GM12878 (cell line): Measurements from ENCODE around the gene ZNF768. TPM values are rescaled to one million over a fixed set of nuclear protein-coding genes. Genes with fewer than 3 reads are reported as not detected.

ENCODE experiments used
- CEBPB ChIP-seq, 2 experiments: fragments of 150-350 bp in 1 of 2; IDR thresholded peaks; 2 replicates each; pipeline ENCODE4 v1.6.1; 2012 to 2014; ENCODE audit warnings: low read depth in 2 of 2, low read length in 2 of 2, borderline replicate concordance in 1 of 2, inconsistent platforms in 1 of 2
- FOXK2 ChIP-seq: fragments of 450-650 bp; IDR thresholded peaks from 2 replicates; pipeline ENCODE4 v1.6.1; 2017; ENCODE audit warnings: mild to moderate bottlenecking, moderate library complexity
- HCFC1 ChIP-seq: fragments of 150-350 bp; IDR thresholded peaks from 2 replicates; pipeline ENCODE4 v1.6.1; 2014; ENCODE audit warnings: low read length
- HDGF ChIP-seq: fragments of 450-650 bp; IDR thresholded peaks from 2 replicates; pipeline ENCODE4 v1.6.1; 2016; ENCODE audit warnings: antibody characterized with exemption
- HSF1 ChIP-seq: fragments of 150-350 bp; IDR thresholded peaks from 2 replicates; pipeline ENCODE4 v1.6.1; 2014; ENCODE audit warnings: mild to moderate bottlenecking, low read depth, low read length
- IRF3 ChIP-seq: fragments of 450-650 bp; IDR thresholded peaks from 2 replicates; pipeline ENCODE4 v1.6.1; 2014; ENCODE audit warnings: mild to moderate bottlenecking
- JUNB ChIP-seq: IDR thresholded peaks from 2 replicates; pipeline ENCODE4 v1.6.1; 2016; ENCODE audit warnings: antibody characterized with exemption, mild to moderate bottlenecking
- LARP7 ChIP-seq: fragments of 450-650 bp; IDR thresholded peaks from 2 replicates; pipeline ENCODE4 v1.6.1; 2017; ENCODE audit warnings: mild to moderate bottlenecking
- MEF2A ChIP-seq: IDR thresholded peaks from 2 replicates; pipeline ENCODE4 v1.6.1; 2011; ENCODE audit warnings: low read depth, mild to moderate bottlenecking, low read length, moderate library complexity; ENCODE audit not compliant: insufficient read depth
- MEF2B ChIP-seq: fragments of 450-650 bp; IDR thresholded peaks from 2 replicates; pipeline ENCODE4 v1.6.1; 2018; ENCODE audit warnings: mild to moderate bottlenecking, moderate library complexity; ENCODE audit not compliant: partially characterized antibody, poor library complexity, severe bottlenecking
- MLLT1 ChIP-seq: fragments of 450-650 bp; IDR thresholded peaks from 2 replicates; pipeline ENCODE4 v1.6.1; 2016; ENCODE audit warnings: mild to moderate bottlenecking
- MTA3 ChIP-seq: IDR thresholded peaks from 2 replicates; pipeline ENCODE4 v1.6.1; 2012; ENCODE audit warnings: low read length, inconsistent platforms, borderline replicate concordance
- PAX8 ChIP-seq: fragments of 450-650 bp; IDR thresholded peaks from 2 replicates; pipeline ENCODE4 v1.6.1; 2017; ENCODE audit warnings: mild to moderate bottlenecking, moderate library complexity
- POLR2AphosphoS5 ChIP-seq: IDR thresholded peaks from 2 replicates; pipeline ENCODE4 v1.6.1; 2011; ENCODE audit warnings: mild to moderate bottlenecking, low read length, inconsistent platforms
- RB1 ChIP-seq: fragments of 450-650 bp; formaldehyde crosslinking; IDR thresholded peaks from 2 replicates; pipeline ENCODE4 v1.6.1; 2017; ENCODE audit warnings: mild to moderate bottlenecking, borderline replicate concordance
- RUNX3 ChIP-seq: IDR thresholded peaks from 2 replicates; pipeline ENCODE4 v1.6.1; 2012; ENCODE audit warnings: low read length, inconsistent platforms
- SRF ChIP-seq, 2 experiments: IDR thresholded peaks; 2 replicates each; pipeline ENCODE4 v1.6.1; 2011; ENCODE audit warnings: low read depth in 2 of 2, low read length in 2 of 2, mild to moderate bottlenecking in 1 of 2, moderate library complexity in 1 of 2
- ZBED1 ChIP-seq: IDR thresholded peaks from 2 replicates; pipeline ENCODE4 v1.6.1; 2016; ENCODE audit warnings: borderline replicate concordance
- ZNF622 ChIP-seq: fragments of 450-650 bp; IDR thresholded peaks from 2 replicates; pipeline ENCODE4 v1.6.1; 2017; ENCODE audit warnings: mild to moderate bottlenecking, inconsistent platforms
- ZZZ3 ChIP-seq: IDR thresholded peaks from 2 replicates; pipeline ENCODE4 v1.6.1; 2011; ENCODE audit warnings: low read depth; ENCODE audit not compliant: control insufficient read depth, insufficient read length
- polyA plus RNA-seq, 11 experiments: library from polyadenylated mRNA; depleted of rRNA in 4 of 11; unstranded in 6 of 11; stranded (reverse) in 5 of 11; fragments of >200 nt; fragmentation: Nextera tagmentation in 4 of 11; fragmentation: Illumina TruSeq in 1 of 11; extraction: Ambion mirVana in 4 of 11; extraction: Trizol in 1 of 11; gene quantifications; 1 replicate in 1 of 11; 2 replicates in 10 of 11; pipeline versions ENCODE4 v1.2.1 to v1.2.3, GENCODE V29; 2011 to 2016; ENCODE audit warnings: inconsistent platforms in 2 of 11, missing spikeins in 2 of 11, low read depth in 1 of 11
- total RNA-seq, 4 experiments: library from RNA; depleted of rRNA in 3 of 4; stranded (reverse); fragments of >200 nt in 3 of 4; fragmentation: Illumina TruSeq in 1 of 4; extraction: Trizol in 1 of 4; gene quantifications; 2 replicates each; pipeline versions ENCODE4 v1.2.1 to v1.2.3, GENCODE V29; 2013 to 2021
- TF ChIP-seq, protein P1 (sequence below): fragments of 450-650 bp; IDR thresholded peaks from 2 replicates; pipeline ENCODE4 v1.6.1; 2018; ENCODE audit warnings: mild to moderate bottlenecking, low read depth, moderate library complexity; ENCODE audit not compliant: partially characterized antibody
- TF ChIP-seq, protein P2 (sequence below): fragments of 450-650 bp; IDR thresholded peaks from 2 replicates; pipeline ENCODE4 v1.6.1; 2017; ENCODE audit warnings: mild to moderate bottlenecking

ZNF768 gene
- total and polyA plus RNA-seq, 10 of the 15 experiments (the other 5 are each of a cell fraction or from before 2014, with no cell fraction given), result 0.05 to 23.1 (median 9.1) TPM

DNA sequence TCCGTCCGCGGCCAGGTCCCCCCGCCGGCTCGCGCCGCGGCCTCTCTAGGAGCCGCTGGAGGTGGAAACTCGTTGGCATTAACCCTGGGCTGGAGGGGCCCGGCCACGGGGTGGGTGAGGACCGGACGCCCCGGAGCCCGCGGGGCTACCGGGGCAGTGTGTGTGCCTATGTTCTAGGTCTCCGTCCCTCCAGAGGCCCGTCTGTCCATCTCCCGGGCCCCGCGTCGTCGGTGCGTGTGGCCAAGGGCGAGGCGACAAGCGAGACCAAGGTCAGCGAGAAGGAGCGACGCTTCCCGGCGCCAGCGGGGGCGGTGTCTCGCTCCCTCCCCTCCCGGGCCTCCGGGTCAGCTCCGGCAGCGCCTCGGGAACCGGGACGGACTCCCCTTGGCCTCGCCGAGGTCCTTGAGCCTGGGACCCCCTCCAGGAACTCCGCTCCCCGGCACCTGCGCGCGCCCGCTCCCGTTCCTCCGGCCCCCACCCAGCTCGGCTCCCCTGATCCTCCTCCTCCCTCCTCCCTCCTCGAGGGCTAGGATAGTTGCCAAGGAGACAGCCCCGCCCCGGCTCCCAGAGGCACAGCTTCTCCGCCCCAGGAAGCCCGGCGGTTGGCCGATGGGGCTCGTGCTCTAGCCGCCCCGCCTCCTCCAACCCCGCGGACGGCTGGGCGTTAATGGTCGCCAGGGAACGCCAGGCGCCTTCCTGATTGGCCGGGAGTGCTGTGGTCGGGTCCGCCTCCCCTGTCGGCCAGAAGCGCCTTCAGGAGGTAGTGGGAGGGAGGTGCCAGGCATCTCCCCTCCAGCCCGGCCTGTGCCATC is 663 bp upstream of the ZNF768 start (continued):
- TF ChIP-seq HCFC1 (peak; percentile 79), MEF2B (peak; percentile 46), ZNF622 (no peak), POLR2AphosphoS5 (no peak; the same call in 1 of the 2 replicates), ZZZ3 (no peak), IRF3 (no peak), RB1 (peak; percentile 71; the same call in 1 of the 2 replicates), CEBPB (IDR thresholded peaks at IDR 0.05; ENCODE audit: borderline replicate concordance in 1 of 2, low read depth in 2 of 2, low read length in 2 of 2) (no peak), MEF2A (no peak), SRF (IDR thresholded peaks at IDR 0.05; ENCODE audit: low read depth in 2 of 2, low read length in 2 of 2) (peak; percentile 24 to 80; a peak in 1 of 4 replicates), JUNB (no peak), MLLT1 (0 out of 2 replicates have a peak, but pooled peaks have one; percentile 23), FOXK2 (no peak), RUNX3 (no peak), LARP7 (peak; percentile 89), PAX8 (no peak), ZBED1 (no peak), HSF1 (no peak), MTA3 (no peak), HDGF (peak; percentile 63; the same call in 1 of the 2 replicates)
- TF ChIP-seq, protein P1, sequence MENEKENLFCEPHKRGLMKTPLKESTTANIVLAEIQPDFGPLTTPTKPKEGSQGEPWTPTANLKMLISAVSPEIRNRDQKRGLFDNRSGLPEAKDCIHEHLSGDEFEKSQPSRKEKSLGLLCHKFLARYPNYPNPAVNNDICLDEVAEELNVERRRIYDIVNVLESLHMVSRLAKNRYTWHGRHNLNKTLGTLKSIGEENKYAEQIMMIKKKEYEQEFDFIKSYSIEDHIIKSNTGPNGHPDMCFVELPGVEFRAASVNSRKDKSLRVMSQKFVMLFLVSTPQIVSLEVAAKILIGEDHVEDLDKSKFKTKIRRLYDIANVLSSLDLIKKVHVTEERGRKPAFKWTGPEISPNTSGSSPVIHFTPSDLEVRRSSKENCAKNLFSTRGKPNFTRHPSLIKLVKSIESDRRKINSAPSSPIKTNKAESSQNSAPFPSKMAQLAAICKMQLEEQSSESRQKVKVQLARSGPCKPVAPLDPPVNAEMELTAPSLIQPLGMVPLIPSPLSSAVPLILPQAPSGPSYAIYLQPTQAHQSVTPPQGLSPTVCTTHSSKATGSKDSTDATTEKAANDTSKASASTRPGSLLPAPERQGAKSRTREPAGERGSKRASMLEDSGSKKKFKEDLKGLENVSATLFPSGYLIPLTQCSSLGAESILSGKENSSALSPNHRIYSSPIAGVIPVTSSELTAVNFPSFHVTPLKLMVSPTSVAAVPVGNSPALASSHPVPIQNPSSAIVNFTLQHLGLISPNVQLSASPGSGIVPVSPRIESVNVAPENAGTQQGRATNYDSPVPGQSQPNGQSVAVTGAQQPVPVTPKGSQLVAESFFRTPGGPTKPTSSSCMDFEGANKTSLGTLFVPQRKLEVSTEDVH, result no peak
- TF ChIP-seq, protein P2, sequence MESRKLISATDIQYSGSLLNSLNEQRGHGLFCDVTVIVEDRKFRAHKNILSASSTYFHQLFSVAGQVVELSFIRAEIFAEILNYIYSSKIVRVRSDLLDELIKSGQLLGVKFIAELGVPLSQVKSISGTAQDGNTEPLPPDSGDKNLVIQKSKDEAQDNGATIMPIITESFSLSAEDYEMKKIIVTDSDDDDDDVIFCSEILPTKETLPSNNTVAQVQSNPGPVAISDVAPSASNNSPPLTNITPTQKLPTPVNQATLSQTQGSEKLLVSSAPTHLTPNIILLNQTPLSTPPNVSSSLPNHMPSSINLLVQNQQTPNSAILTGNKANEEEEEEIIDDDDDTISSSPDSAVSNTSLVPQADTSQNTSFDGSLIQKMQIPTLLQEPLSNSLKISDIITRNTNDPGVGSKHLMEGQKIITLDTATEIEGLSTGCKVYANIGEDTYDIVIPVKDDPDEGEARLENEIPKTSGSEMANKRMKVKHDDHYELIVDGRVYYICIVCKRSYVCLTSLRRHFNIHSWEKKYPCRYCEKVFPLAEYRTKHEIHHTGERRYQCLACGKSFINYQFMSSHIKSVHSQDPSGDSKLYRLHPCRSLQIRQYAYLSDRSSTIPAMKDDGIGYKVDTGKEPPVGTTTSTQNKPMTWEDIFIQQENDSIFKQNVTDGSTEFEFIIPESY, result no peak
